Endothelial cell of umbilical vein (primary cell): ENCODE measurements around the gene ANK2. TPM values are rescaled to one million over a fixed set of nuclear protein-coding genes. Genes with fewer than 3 reads are reported as not detected.

Source experiments
- BruUV-seq: library from RNA; stranded (reverse); fragments of 400-500 nt; replicated peaks from 2 replicates; lab custom pipeline; 2021; lab: Mats Ljungman, UMichigan
- CTCF ChIA-PET: fragments of 300-600, 350-600 bp; sonication (Branson Sonifier 250); formaldehyde crosslinking; loops from one replicate; lab custom pipeline; 2021; ENCODE audit warnings: antibody characterized with exemption, inconsistent platforms; lab: Charles Lee
- POLR2A ChIA-PET: fragments of 300-600, 350-600 bp; sonication (Branson Sonifier 250); formaldehyde crosslinking; loops from one replicate; lab custom pipeline; 2021; ENCODE audit warnings: antibody characterized with exemption, inconsistent platforms; lab: Charles Lee
- DNase-seq: peaks from one replicate; pipeline ENCODE4 v3.0.0-alpha.2; 2011; ENCODE audit warnings: low read depth, low spot score
- FAIRE-seq: peaks from 2 replicates; lab custom pipeline; 2011; peaks lifted over from hg19 to GRCh38; lab: Jason Lieb, UNC
- H2AFZ ChIP-seq: 2 replicates; pipeline ENCODE4 v1.6.0; 2012; ENCODE audit warnings: low read depth, low read length, control low read depth, inconsistent platforms
- H3K27ac ChIP-seq: 2 replicates; pipeline ENCODE4 v1.5.1; 2011; ENCODE audit warnings: low read depth, mild to moderate bottlenecking, control low read depth, low read length, moderate library complexity; ENCODE audit not compliant: insufficient read depth
- H3K27me3 ChIP-seq, 2 experiments: 2 replicates each; pipeline versions ENCODE4 v1.6.0 to v1.6.1; 2011; ENCODE audit warnings: low read length in 2 of 2, mixed read lengths in 1 of 2; ENCODE audit not compliant: control insufficient read depth in 2 of 2, insufficient read depth in 2 of 2
- H3K36me3 ChIP-seq, 2 experiments: 2 replicates in 1 of 2; 3 replicates in 1 of 2; pipeline ENCODE4 v1.5.1; 2011; ENCODE audit warnings: low read length in 2 of 2, mild to moderate bottlenecking in 1 of 2, moderate library complexity in 1 of 2; ENCODE audit not compliant: control insufficient read depth in 2 of 2, insufficient read depth in 2 of 2; ENCODE audit errors: extremely low read depth in 1 of 2
- H3K4me1 ChIP-seq: 3 replicates; pipeline ENCODE4 v1.5.1; 2011; ENCODE audit warnings: mild to moderate bottlenecking, low read length; ENCODE audit not compliant: control insufficient read depth, insufficient read depth; ENCODE audit errors: extremely low read depth
- H3K4me2 ChIP-seq: 2 replicates; pipeline ENCODE4 v1.6.1; 2011; ENCODE audit warnings: low read length, control low read depth, mixed read lengths; ENCODE audit not compliant: insufficient read depth
- H3K4me3 ChIP-seq, 3 experiments: fragments of 200-600 bp in 1 of 3; sonication (generic), shearing (Covaris generic) in 1 of 3; replicated peaks in 1 of 3; 2 replicates each; pipeline ENCODE4 v1.5.1; 2011 to 2016; ENCODE audit warnings: control low read depth in 3 of 3, low read length in 3 of 3, mild to moderate bottlenecking in 2 of 3, inconsistent platforms in 1 of 3, low read depth in 1 of 3, moderate library complexity in 1 of 3; ENCODE audit not compliant: insufficient read depth in 1 of 3
- H3K79me2 ChIP-seq: 2 replicates; pipeline ENCODE4 v1.6.0; 2012; ENCODE audit warnings: low read length, inconsistent platforms; ENCODE audit not compliant: control insufficient read depth, insufficient read depth
- H3K9ac ChIP-seq: replicated peaks from 2 replicates; pipeline ENCODE3; 2011; ENCODE audit warnings: low read length, control low read depth; ENCODE audit not compliant: insufficient read depth; ENCODE audit errors: extremely low read depth
- H3K9me1 ChIP-seq: replicated peaks from 3 replicates; pipeline ENCODE4 v1.6.0; 2011; ENCODE audit warnings: mild to moderate bottlenecking, low read length; ENCODE audit not compliant: control insufficient read depth, insufficient read depth; ENCODE audit errors: extremely low read depth
- H3K9me3 ChIP-seq: replicated peaks from 2 replicates; pipeline ENCODE4 v1.5.1; 2012; ENCODE audit warnings: low read length, inconsistent platforms; ENCODE audit not compliant: control insufficient read depth, insufficient read depth
- H4K20me1 ChIP-seq: replicated peaks from 2 replicates; pipeline ENCODE3; 2011; ENCODE audit warnings: mild to moderate bottlenecking, low read length; ENCODE audit not compliant: control insufficient read depth, insufficient read depth; ENCODE audit errors: extremely low read depth
- CTCF ChIP-seq, 2 donors: IDR thresholded peaks; 1 replicate in 1 of 2; 2 replicates in 1 of 2; pipeline ENCODE4 v1.5.1; 2011; ENCODE audit warnings: low read length in 2 of 2, mild to moderate bottlenecking in 2 of 2, moderate library complexity in 2 of 2, control low read depth in 1 of 2, inconsistent platforms in 1 of 2, low read depth in 1 of 2; ENCODE audit not compliant: insufficient read depth in 1 of 2; ENCODE audit errors: extremely low read depth in 1 of 2
- EZH2 ChIP-seq: IDR thresholded peaks from 2 replicates; pipeline ENCODE4 v1.6.1; 2012; ENCODE audit warnings: borderline replicate concordance, low read depth, mild to moderate bottlenecking, moderate library complexity, low read length, inconsistent platforms; ENCODE audit not compliant: severe bottlenecking
- FOS ChIP-seq: IDR thresholded peaks from 2 replicates; pipeline ENCODE4 v1.6.1; 2011; ENCODE audit warnings: mild to moderate bottlenecking, low read length, moderate library complexity, borderline replicate concordance; ENCODE audit not compliant: insufficient read depth
- JUN ChIP-seq: IDR thresholded peaks from 2 replicates; pipeline ENCODE4 v1.6.1; 2011; ENCODE audit warnings: borderline replicate concordance, low read depth; ENCODE audit not compliant: insufficient read length, insufficient read depth
- MAX ChIP-seq: IDR thresholded peaks from 2 replicates; pipeline ENCODE4 v1.6.1; 2011; ENCODE audit not compliant: insufficient read depth, insufficient read length
- MYC ChIP-seq: IDR thresholded peaks from one replicate; pipeline ENCODE4 v1.6.1; 2011; ENCODE audit warnings: mild to moderate bottlenecking, low read depth, low read length
- POLR2A ChIP-seq: IDR thresholded peaks from 2 replicates; pipeline ENCODE4 v1.6.1; 2012; ENCODE audit warnings: low read depth, mild to moderate bottlenecking, control low read depth, low read length
- dilution Hi-C: fragments of 300-500 bp; cut with MboI; formaldehyde crosslinking; loops from one replicate; pipeline ENCODE4 v1.15.0; 2019; ENCODE audit warnings: low sequenced_read_pairs; ENCODE audit not compliant: extremely low pct_ligation_motif_present
- intact Hi-C: fragments of 100-400 bp; cut with micrococcal nuclease; formaldehyde crosslinking; loops from one replicate; pipeline ENCODE4 v1.10.0; 2022
- polyA plus RNA-seq, 4 experiments: library from polyadenylated mRNA; depleted of rRNA in 3 of 4; stranded (reverse) in 3 of 4; unstranded in 1 of 4; fragments of >200 nt; gene quantifications; 2 replicates each; pipeline versions ENCODE4 v1.2.1 to v1.2.3, GENCODE V29; 2011 to 2012; ENCODE audit warnings: missing spikeins in 1 of 4
- total RNA-seq: library from RNA; stranded (reverse); gene quantifications from 2 replicates; pipeline ENCODE4 v1.2.3, GENCODE V29; 2021

The ANK2 gene
- total and polyA plus RNA-seq, 2 donors (not counting 3 experiments of a cell fraction or from before 2014, with no cell fraction given), result not detected

GRCh38 chr4:113170805-113171468, 121.5 kb downstream of the ANK2 start:
- H3K79me2 ChIP-seq, result no peaks in the 10 kb centered on the region
- intact Hi-C loops, result no loop called here
- POLR2A ChIA-PET, result no interaction called here
- dilution Hi-C loops, result no loop called here
- no peak overlapping the region for H3K4me2 ChIP-seq
- no peak overlapping the region for H3K4me3 ChIP-seq
- peaks cover 3% of the 10 kb centered on the region for H3K9me1 ChIP-seq
- BruUV-seq, result no TSS peak
- no peaks in the 10 kb centered on the region for H4K20me1 ChIP-seq
- TF ChIP-seq CTCF (IDR thresholded peaks at IDR 0.05; ENCODE audit: extremely low read depth in 1 of 2, insufficient read depth in 1 of 2, low read depth in 1 of 2, low read length in 2 of 2) (no peak), POLR2A (no peak), MAX (no peak), MYC (no peak), FOS (no peak), JUN (no peak), EZH2 (no peak)
- CTCF ChIA-PET, result no interaction called here
- DNase-seq (no peak), FAIRE-seq (no peak)
- no peak overlapping the region for H3K9ac ChIP-seq
- no peaks in the 10 kb centered on the region for H3K9me3 ChIP-seq
- H2AFZ ChIP-seq, result no peak overlapping the region
- H3K27ac ChIP-seq, result no peak overlapping the region
- H3K4me1 ChIP-seq, result no peaks in the 10 kb centered on the region
- no peaks in the 10 kb centered on the region for H3K36me3 ChIP-seq
- H3K27me3 ChIP-seq, result peaks cover 0 to 2% of the 10 kb centered on the region in 2 experiments
